Stromal cell of bone marrow (primary cell): ENCODE measurements around the gene DHRS7B.
"Not testable (repeated sequence)": the region's sequence is repeated elsewhere in the genome, so short reads cannot be mapped to it uniquely, and the experiment has no call there.

ENCODE experiments used
- DNase-seq: peaks from one replicate; pipeline ENCODE4 v3.0.0-alpha.2; 2012; ENCODE audit warnings: low read depth

Gene DHRS7B, protein sequence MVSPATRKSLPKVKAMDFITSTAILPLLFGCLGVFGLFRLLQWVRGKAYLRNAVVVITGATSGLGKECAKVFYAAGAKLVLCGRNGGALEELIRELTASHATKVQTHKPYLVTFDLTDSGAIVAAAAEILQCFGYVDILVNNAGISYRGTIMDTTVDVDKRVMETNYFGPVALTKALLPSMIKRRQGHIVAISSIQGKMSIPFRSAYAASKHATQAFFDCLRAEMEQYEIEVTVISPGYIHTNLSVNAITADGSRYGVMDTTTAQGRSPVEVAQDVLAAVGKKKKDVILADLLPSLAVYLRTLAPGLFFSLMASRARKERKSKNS

DNA sequence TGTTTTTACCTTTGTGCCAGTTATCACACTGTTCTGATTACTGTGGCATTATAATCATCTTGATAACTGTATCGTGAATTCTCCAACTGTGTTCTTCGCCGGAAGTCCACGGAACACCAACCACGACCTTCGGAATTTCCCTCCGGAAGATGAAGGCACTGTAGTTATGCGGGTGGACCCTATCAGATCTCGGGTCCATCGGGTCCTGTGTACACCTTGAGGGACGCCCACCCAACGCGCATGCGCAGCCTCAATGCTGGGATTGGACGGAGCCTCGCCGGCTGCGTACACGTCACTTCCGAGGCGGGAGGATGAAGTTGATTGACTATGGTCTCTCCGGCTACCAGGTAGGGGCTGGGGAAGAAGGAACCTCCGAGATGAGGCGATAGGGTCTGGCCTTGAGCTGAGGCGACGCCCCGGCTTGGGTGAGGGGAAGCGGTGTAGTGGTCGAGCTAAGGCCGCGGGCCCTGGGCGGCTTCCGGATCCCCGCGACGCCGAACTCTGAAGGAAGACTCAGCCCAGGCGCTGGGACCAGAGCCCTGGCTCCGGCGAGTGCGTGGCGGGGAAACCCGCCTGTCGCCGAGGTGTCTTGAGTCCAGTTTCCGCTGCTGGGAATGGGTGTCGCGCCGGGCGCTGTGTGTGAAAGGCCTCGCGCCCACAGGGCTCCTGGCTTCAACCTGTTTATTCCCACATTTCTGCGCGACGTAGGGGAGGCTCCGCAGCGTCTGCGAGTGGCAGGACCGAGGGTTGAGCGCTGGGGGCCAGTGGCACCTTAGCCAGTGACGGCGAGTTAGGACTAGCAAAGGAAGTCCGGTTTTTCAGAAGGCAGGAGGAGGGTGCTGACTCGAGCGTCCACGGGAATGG, at the start of gene DHRS7B:
Gene DHRS7B (plus strand): TSS at position 320 of the 864 bp plus-strand sequence. CDS start 8 bp downstream, at position 328.
- peak; percentile 76 for DNase-seq

DNA sequence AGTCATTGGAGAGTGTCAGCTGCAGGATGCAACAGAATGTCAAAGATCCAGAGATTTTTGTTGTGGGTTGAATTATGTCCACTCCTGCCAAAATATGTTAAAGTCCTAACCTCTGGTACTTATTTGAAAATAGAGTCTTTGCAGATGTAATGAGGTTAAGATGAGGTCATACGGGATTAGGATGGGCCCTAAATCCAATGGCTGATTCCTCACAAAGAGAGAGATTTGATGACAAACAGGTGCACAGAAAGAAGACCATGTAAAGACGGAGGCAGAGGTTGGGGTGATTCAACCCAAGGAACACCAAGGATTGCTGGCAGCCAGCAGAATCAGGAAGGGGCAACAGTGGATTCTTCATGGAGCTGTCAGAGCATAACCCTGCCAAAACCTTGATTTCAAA, 49.5 kb upstream of the DHRS7B start:
- DNase-seq = no peak

DNA sequence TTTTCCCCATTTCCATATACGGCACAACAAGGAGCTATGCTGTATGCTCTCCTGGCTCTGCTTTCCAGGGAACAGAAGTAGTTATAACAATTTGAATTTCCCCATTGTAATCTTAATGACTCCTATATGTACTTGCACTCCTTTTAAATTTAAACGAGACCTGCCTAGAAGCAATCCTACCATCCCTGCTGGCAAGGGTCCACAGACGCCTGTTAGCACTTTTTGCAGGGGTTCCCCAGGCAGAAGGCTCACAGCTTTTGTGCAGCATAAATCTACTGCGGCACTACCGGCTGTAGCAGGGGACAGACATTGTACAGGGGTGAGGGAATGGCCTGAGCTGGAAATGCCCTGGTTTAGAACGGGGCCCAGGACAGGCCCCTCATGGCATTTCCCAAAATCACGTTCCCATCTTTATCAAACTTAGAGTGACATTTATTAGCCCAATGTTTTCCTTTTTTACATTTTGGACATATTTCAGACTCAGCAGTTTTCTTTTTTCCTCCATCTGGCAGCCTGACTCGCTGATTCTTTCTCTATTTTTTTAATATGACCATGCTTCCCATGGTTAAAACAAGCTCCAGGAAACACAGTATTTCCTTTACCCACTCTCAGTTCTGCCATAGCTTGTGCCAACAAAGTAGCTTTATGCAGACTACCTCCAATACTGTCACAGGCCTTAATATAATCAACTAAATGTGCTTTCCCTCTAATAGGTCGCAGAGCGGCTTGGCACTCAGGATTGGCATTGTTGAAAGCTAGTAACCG, 48.6 kb upstream of the DHRS7B start:
- no peak for DNase-seq

DNA sequence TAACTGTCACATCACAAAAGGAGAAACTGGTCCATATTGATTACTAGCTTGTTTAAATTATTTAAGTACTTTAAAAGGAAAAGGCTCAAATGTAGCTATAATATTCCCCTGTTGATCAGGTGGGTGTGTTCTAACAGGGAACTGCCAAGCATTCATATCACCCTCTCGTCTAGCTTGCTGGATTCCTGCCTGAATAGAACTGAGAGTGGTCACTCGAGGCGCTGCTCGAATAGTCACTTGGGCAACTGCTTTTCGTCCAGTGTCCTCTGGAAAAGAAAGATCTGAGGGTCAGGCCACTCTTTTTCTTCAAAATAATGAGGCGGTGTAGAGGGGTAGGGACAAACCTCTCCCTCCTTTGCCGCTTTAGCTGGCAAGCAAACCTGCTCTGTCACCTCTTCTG, 47.6 kb upstream of the DHRS7B start:
- no peak for DNase-seq

DNA sequence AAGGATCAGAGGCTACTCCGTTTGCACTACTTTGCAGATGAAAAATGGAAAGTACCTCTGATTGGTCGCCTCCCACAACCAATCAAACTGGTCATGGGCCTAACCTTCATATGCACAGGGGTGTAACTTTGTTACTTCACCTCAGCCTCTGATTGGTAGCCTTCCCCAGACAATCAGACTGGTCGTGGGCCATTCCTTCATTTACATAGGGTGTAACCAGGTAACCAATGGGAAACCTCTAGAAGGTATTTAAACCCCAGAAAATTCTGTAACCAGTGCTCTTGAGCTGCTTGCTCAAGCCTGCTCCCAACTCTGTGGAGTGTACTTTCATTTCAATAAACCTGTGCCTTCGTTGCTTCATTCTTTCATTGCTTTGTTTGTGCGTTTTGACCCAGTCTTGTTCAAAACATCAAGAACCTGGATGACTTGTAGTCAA, 44.7 kb upstream of the DHRS7B start:
- DNase-seq = no peak

DNA sequence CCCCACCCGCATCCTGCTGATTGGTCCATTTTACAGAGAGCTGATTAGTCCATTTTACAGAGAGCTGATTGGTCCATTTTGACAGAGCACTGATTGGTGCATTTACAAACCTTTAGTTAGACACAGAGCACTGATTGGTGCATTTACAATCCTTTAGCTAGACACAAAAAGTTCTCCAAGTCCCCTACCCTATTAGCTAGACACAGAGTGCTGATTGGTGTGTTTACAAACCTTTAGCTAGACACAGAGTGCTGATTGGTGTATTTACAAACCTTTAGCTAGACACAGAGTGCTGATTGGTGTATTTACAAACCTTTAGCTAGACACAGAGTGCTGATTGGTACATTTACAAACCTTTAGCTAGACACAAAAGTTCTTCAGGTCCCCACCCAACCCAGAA, 41.5 kb upstream of the DHRS7B start:
- DNase-seq = not testable (repeated sequence)

DNA sequence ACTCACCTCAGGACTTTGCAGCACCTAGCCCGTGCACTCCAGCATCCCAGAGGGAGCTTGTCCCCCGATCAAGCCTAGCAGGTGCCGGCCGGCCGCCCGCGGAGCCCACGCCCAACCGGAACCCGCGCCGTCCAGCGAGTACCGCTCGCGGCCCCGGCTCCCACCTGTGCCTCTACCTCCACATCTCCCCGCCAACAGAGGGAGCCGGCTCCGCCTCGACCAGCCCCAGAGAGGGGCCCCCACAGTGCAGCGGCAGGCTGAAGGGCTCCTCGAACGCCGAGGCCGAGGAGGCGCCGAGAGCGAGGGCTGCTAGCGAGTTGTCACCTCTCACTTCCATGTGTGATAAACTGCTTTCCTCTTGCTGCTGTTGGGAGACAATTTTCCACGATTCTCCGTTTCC, 41.1 kb upstream of the DHRS7B start:
- no peak for DNase-seq

DNA sequence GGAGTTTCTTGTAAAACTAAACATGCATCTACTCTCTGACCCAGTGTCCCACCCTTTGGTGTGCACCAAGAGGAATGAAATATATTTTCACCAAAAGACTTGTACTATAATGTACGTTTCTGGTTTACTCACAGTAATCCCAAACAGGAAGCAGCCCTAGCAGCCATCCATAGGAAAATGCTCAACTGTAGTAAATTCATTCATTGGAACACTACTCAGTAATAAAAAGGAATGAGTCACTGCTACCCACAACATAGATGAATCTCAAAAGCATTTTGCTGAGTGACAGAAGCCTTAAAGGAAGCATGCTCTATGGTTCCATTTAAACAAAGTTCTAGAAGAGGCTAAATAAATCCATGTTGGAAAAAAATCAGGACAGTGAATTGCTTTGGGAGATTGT, 37.6 kb upstream of the DHRS7B start:
- DNase-seq = peak; percentile 36

DNA sequence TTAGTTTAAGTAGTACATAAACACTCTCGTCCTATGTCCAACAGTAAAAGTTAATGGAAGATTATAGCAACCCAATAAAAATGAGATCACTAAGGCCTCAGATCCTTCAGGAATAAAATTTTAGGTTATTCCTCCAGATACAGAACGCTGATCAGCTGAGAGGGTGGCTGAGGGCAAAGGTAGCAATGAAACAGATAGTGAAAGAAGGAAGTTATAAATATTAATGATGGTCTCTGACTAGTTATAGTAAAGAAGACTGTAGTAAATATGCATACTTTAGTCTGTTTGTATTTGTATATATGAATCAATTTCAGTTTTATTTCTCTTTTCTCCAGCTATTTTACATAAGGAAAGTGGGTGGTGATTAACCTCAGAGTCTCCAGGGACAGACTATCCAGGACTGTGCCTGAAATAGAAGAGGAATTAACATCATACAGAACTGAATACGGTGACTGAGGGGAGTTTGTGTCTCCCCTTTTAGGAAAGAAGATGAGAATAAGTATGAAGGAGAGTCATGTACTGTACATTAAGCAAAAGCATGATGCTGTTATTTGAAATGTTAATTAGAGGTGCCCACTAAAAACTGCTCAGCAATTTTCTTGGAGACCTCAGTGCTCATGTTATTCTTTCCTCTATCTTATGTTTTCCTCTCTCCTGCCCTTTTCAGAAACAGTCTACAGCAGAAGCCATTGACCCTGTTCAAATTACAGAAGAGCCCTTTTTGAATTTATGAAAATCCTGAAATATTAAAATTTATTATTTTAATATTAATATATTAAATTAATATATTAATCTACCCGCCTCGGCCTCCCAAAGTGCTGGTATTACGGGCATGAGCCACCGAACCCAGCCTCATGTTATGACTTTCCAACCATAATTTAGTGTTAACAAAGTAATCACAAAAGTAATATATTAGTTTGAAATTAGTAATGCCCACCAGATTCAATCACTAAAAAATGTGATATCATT, 36.5 kb upstream of the DHRS7B start:
- no peak for DNase-seq

DNA sequence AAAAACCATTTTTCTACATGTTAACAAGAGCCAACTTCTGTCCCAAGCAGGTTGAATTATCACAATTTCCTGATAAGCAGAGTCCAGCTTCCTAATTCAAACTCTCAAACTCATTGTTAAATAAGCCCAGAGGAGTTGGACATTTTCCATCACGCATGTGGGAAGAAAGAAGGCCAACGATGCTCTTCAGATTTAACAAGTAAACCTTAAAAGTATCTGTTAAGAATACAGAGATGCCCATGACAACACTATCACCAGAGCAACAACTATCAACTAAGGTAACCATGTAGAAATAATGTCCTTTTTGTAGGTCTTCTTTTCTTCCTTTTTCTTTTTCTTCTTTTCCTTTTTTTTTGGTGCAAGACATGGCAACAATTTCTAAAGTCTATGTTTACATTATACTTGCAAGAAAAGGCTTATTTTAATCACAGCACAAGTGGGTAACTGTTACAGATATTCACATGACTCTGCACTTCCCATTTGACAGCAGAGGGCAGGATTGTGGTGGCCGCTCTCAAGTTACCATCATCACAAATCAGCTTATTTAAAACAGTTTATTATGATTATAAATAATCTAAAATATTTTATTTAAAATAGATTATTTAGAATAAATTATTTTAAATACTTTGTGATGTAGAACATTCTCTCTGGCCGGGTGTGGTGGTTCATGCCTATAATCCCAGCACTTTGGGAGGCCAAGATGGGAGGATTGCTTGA, 35.7 kb upstream of the DHRS7B start:
- no peak for DNase-seq

DNA sequence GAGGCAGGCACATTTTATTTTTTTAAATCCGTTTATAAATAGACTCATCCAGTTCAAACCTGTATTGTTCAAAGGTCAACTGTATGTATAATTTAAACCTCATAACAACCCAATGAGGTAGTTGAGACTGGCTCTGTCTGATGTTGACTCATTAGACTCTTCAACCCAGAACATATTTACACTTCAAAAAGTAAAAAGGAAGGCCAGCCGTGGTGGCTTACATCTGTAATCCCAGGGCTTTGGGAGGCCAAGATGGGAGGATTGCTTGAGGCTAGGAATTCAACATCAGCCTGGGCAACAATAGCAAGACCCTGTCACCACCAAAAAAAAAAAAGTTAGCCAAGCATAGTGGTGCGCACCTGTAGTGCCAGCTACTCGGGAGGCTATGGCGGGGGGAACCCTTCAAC, 32.5 kb upstream of the DHRS7B start:
- no peak for DNase-seq

DNA sequence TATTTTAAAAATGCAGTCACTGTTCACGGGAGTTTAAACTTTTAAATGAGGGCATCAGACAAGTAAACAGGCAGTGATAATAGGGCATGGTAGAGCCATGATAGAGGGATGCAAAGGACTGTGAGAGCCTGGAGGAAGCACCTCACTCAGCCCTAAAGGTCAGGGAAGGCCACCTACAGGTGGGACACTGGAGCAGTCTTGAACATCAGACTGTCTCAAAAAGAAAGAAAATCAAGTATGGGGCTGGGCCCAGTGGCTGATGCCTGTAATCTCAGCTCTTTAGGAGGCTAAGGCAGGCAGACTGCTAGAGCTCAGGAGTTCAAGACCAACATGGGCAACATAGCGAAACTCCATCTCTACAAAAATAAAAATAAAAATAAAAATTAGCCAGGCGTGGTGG, 31.0 kb upstream of the DHRS7B start:
- no peak for DNase-seq

DNA sequence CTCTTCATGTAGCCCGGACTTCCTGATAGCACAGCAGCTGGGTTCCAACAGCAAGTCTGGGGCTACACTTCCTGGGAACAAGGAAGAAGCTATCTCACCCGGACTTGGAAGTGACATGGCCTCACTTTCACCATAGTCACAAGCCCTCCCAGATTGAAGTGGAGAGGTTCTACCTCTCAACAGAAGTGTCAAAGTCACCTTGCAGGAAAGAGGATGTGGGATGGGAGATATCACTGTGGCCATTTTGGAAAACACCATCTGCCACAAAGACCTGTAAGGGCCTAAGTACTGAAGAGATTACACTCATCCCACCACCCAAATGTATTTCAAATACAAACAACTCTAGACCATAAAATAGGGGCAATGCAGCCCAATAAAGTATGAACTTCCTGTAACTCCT, 29.9 kb upstream of the DHRS7B start:
- DNase-seq = no peak

DNA sequence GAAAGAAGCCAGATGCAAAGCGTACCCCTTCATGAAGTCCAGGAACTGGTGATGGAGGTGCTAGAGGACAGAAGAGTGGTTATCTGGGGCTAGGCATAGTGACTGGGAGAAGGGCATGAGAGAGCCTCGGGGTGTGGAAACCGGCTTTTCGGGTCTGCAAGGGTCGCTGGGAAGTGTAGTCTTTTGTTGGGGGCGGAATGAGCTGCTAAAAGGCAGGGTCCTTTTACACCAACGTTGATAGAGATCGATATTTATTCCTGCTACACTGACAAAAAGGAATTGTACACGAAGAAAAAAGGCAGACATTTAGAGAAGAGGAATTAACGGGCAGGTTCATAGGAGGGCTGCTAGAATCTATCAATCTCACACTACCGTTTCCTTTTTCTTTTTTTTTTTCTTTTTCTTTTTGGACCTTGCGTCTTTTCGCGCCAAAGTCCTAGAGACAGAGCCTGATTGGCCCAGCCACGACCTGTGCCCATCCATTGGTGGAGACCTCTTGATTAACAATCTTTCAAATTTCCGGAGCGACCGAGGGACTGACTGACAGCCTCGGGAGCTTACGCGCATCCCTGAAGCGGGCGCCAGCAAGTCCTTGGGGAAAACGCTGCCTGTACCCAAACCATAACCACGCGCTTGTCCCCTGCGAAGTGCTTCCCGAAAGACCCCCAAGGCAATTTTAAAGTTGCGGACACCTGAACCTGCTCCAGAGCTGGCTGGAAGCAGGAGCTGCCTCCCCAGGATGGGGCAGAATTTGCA, 27.7 kb upstream of the DHRS7B start:
- peak; percentile 67 for DNase-seq

DNA sequence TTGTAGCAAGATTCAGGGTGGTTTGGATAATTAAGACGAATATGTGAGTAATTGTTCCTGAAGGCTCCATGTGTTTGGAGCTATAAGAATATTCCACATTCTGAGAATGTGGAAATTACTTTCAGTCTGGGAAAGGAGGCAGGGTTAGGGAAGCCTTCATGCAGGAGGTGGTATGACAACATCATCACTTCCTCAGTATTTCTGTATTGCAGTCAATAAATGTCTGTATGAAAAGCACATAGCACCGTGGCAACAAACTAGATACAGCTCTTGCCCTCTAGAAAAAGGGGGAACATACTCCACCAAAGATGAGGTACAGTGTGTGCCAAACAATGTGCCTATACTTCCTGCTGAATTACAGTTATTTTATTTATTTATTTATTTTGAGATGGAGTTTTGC, 26.1 kb upstream of the DHRS7B start:
- no peak for DNase-seq

DNA sequence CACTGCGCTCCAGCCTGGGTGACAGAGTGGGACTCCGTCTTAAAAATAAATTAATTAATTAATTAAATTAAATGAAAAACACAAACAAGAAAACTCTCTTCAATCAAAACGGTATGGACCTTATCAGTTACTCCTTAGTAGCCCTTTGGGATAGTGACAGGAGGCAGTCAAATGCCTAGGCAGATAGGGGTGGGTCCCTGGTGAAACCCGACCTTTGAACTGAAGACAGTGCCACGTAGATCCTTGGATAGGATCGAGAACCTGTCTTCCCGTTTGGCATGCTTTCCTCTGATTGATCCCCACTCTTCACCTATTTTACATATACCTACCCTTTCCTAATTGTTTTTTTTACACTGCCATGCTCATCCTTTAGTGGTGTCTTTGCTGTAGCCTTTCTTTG, 22.2 kb upstream of the DHRS7B start:
- DNase-seq = no peak

DNA sequence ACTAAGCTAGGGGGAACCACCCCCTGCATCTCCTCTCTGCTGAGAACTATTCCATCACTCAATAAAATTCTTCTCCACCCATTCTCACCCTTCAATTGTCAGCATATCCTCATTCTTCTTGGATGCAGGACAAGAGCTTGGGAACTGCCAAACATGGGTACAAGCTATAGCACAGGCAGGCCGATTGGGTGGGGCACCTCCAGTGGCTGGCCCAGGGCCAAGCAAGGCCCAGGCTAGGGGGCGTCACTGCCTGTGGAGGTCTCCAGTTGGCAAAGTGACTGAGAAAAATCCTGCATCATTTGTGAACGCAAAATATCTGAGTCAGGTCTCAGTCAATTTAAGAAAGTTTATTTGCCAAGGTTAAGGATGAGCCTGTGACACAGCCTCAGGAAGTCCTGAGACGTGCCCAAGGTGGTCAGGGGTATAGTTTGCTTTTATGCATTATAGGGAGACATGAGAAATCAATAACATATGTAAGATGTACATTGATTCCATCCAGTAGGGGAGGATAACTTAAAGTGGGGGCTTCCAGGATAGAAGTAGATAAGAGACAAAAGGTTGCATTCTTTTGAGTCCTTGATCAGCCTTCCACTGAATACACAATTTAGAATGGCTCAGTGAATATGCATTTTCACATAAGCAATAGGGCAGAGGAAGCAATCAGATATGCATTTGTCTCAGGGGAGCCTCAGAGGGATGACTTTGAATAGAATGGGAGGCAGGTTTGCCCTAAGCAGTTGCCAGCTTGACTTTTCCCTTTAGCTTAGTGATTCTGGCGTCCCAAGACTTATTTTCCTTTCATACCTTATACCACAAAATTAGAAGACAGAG, 21.5 kb upstream of the DHRS7B start:
- DNase-seq = no peak

DNA sequence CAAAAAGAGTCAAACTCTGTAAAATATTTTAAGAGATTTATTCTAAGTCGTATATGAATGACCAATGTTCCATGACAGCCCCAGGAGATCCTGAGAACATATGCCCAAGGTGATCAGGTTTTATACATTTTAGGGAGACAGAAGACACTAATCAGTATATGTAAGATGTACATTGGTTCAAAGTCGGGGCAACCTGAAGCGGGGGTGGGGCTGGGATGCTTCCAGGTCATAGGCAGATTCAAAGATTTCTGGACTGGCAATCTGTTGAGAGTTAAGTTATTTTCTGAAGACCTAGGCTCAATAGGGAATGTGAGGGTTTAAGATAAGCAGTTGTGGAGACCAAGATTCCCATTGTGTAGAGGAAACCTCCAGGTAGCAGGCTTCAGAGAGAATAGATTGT, 20.4 kb upstream of the DHRS7B start:
- no peak for DNase-seq

DNA sequence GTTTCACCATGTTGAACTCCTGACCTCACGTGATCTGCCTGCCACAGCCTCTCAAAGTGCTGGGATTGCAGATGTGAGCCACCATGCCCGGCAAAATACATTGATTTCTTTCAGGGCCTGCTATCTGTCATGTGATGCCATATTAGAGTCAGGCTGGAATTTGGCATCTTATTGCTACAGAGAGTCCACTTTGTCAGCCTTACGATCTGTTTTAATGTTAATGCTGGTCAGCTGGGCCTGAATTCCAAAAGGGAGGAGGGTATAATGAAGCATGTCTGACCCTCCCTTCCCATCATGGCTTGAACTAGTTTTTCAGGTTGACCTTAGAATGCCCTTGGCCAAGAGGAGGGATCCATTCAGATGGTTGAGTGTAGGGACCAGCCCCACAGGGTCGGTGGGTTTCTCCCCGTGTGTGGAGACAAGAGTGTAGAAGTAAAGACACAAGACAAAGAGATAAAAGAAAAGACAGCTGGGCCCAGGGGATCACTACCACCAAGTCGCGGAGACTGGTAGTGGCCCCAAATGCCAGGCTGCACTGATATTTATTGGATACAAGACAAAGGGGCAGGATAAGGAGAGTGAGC, 19.6 kb upstream of the DHRS7B start:
- not testable (repeated sequence) for DNase-seq
